ENCODE results near the gene PARD3.

Gene PARD3

GRCh38 chr10:34232481-34232880, 582.6 kb downstream of the PARD3 start:
- Histone ChIP-seq H3K36me3 (ENCODE audit: insufficient read depth, low read length) (no peaks in the 10 kb centered on the region), H3K27ac (ENCODE audit: low read depth, low read length) (no peak overlapping the region), H3K4me1 (ENCODE audit: control insufficient read depth, insufficient read depth, low read length, unreplicated experiment) (no peaks in the 10 kb centered on the region), H3K4me3 (ENCODE audit: low read depth, low read length) (no peak overlapping the region), H2AFZ (ENCODE audit: low read length, unreplicated experiment) (no peak overlapping the region), H3K27me3 (ENCODE audit: insufficient read depth, low read length) (no peaks in the 10 kb centered on the region), H3K79me2 (ENCODE audit: control insufficient read depth, insufficient read depth, low read length, unreplicated experiment) (no peaks in the 10 kb centered on the region)

GRCh38 chr10:34231441-34232180, 583.5 kb downstream of the PARD3 start:
- no peak overlapping the region for H2AFZ ChIP-seq (ENCODE audit: low read length, unreplicated experiment)
- H3K79me2 ChIP-seq (ENCODE audit: control insufficient read depth, insufficient read depth, low read length, unreplicated experiment): no peaks in the 10 kb centered on the region
- no peak overlapping the region for H3K27ac ChIP-seq (ENCODE audit: low read depth, low read length)
- no peak overlapping the region for H3K4me3 ChIP-seq (ENCODE audit: low read depth, low read length)
- H3K36me3 ChIP-seq (ENCODE audit: insufficient read depth, low read length): no peaks in the 10 kb centered on the region
- no peaks in the 10 kb centered on the region for H3K27me3 ChIP-seq (ENCODE audit: insufficient read depth, low read length)
- H3K4me1 ChIP-seq (ENCODE audit: control insufficient read depth, insufficient read depth, low read length, unreplicated experiment): no peaks in the 10 kb centered on the region

GRCh38 chr10:34229917-34230316, 585.2 kb downstream of the PARD3 start:
- no peak overlapping the region for H3K4me3 ChIP-seq (ENCODE audit: low read depth, low read length)
- no peaks in the 10 kb centered on the region for H3K27me3 ChIP-seq (ENCODE audit: insufficient read depth, low read length)
- H3K4me1 ChIP-seq (ENCODE audit: control insufficient read depth, insufficient read depth, low read length, unreplicated experiment): no peaks in the 10 kb centered on the region
- H2AFZ ChIP-seq (ENCODE audit: low read length, unreplicated experiment): no peak overlapping the region
- H3K79me2 ChIP-seq (ENCODE audit: control insufficient read depth, insufficient read depth, low read length, unreplicated experiment): no peaks in the 10 kb centered on the region
- no peak overlapping the region for H3K27ac ChIP-seq (ENCODE audit: low read depth, low read length)
- no peaks in the 10 kb centered on the region for H3K36me3 ChIP-seq (ENCODE audit: insufficient read depth, low read length)

GRCh38 chr10:34228066-34228465, 587.0 kb downstream of the PARD3 start:
- Histone ChIP-seq H3K27ac (ENCODE audit: low read depth, low read length) (no peak overlapping the region), H3K4me3 (ENCODE audit: low read depth, low read length) (no peak overlapping the region), H3K4me1 (ENCODE audit: control insufficient read depth, insufficient read depth, low read length, unreplicated experiment) (no peaks in the 10 kb centered on the region), H3K27me3 (ENCODE audit: insufficient read depth, low read length) (no peaks in the 10 kb centered on the region), H3K79me2 (ENCODE audit: control insufficient read depth, insufficient read depth, low read length, unreplicated experiment) (no peaks in the 10 kb centered on the region), H2AFZ (ENCODE audit: low read length, unreplicated experiment) (no peak overlapping the region), H3K36me3 (ENCODE audit: insufficient read depth, low read length) (no peaks in the 10 kb centered on the region)

GRCh38 chr10:34224639-34225038, 590.5 kb downstream of the PARD3 start:
- H3K4me3 ChIP-seq (ENCODE audit: low read depth, low read length): no peak overlapping the region
- H3K4me1 ChIP-seq (ENCODE audit: control insufficient read depth, insufficient read depth, low read length, unreplicated experiment): no peaks in the 10 kb centered on the region
- H3K27me3 ChIP-seq (ENCODE audit: insufficient read depth, low read length): no peaks in the 10 kb centered on the region
- H3K27ac ChIP-seq (ENCODE audit: low read depth, low read length): no peak overlapping the region
- no peak overlapping the region for H2AFZ ChIP-seq (ENCODE audit: low read length, unreplicated experiment)
- no peaks in the 10 kb centered on the region for H3K79me2 ChIP-seq (ENCODE audit: control insufficient read depth, insufficient read depth, low read length, unreplicated experiment)
- no peaks in the 10 kb centered on the region for H3K36me3 ChIP-seq (ENCODE audit: insufficient read depth, low read length)

GRCh38 chr10:34223658-34224057, 591.4 kb downstream of the PARD3 start:
- Histone ChIP-seq H3K4me1 (ENCODE audit: control insufficient read depth, insufficient read depth, low read length, unreplicated experiment) (no peaks in the 10 kb centered on the region), H3K27me3 (ENCODE audit: insufficient read depth, low read length) (no peaks in the 10 kb centered on the region), H2AFZ (ENCODE audit: low read length, unreplicated experiment) (no peak overlapping the region), H3K4me3 (ENCODE audit: low read depth, low read length) (no peak overlapping the region), H3K27ac (ENCODE audit: low read depth, low read length) (no peak overlapping the region), H3K36me3 (ENCODE audit: insufficient read depth, low read length) (no peaks in the 10 kb centered on the region), H3K79me2 (ENCODE audit: control insufficient read depth, insufficient read depth, low read length, unreplicated experiment) (no peaks in the 10 kb centered on the region)

- Histone ChIP-seq H3K4me1 (ENCODE audit: control insufficient read depth, insufficient read depth, low read length, unreplicated experiment) (no peaks in the 10 kb centered on the region), H3K27me3 (ENCODE audit: insufficient read depth, low read length) (no peaks in the 10 kb centered on the region), H3K36me3 (ENCODE audit: insufficient read depth, low read length) (no peaks in the 10 kb centered on the region), H3K27ac (ENCODE audit: low read depth, low read length) (no peak overlapping the region), H2AFZ (ENCODE audit: low read length, unreplicated experiment) (no peak overlapping the region), H3K79me2 (ENCODE audit: control insufficient read depth, insufficient read depth, low read length, unreplicated experiment) (no peaks in the 10 kb centered on the region), H3K4me3 (ENCODE audit: low read depth, low read length) (no peak overlapping the region)
These were observed 592.7 kb downstream of the PARD3 start for GRCh38 chr10:34222359-34222758.

GRCh38 chr10:34219753-34220548, 595.1 kb downstream of the PARD3 start:
- Histone ChIP-seq H3K4me3 (ENCODE audit: low read depth, low read length) (no peak overlapping the region), H2AFZ (ENCODE audit: low read length, unreplicated experiment) (no peak overlapping the region), H3K27ac (ENCODE audit: low read depth, low read length) (no peak overlapping the region), H3K27me3 (ENCODE audit: insufficient read depth, low read length) (no peaks in the 10 kb centered on the region), H3K36me3 (ENCODE audit: insufficient read depth, low read length) (no peaks in the 10 kb centered on the region), H3K4me1 (ENCODE audit: control insufficient read depth, insufficient read depth, low read length, unreplicated experiment) (no peaks in the 10 kb centered on the region), H3K79me2 (ENCODE audit: control insufficient read depth, insufficient read depth, low read length, unreplicated experiment) (no peaks in the 10 kb centered on the region)

- no peak overlapping the region for H3K27ac ChIP-seq (ENCODE audit: low read depth, low read length)
- H3K4me3 ChIP-seq (ENCODE audit: low read depth, low read length): no peak overlapping the region
- H3K27me3 ChIP-seq (ENCODE audit: insufficient read depth, low read length): no peaks in the 10 kb centered on the region
- no peaks in the 10 kb centered on the region for H3K4me1 ChIP-seq (ENCODE audit: control insufficient read depth, insufficient read depth, low read length, unreplicated experiment)
- H2AFZ ChIP-seq (ENCODE audit: low read length, unreplicated experiment): no peak overlapping the region
- no peaks in the 10 kb centered on the region for H3K79me2 ChIP-seq (ENCODE audit: control insufficient read depth, insufficient read depth, low read length, unreplicated experiment)
- H3K36me3 ChIP-seq (ENCODE audit: insufficient read depth, low read length): no peaks in the 10 kb centered on the region
These were observed 597.6 kb downstream of the PARD3 start for GRCh38 chr10:34217524-34217923.

GRCh38 chr10:34216348-34216945, 598.6 kb downstream of the PARD3 start:
- Histone ChIP-seq H3K4me3 (ENCODE audit: low read depth, low read length) (no peak overlapping the region), H3K27ac (ENCODE audit: low read depth, low read length) (no peak overlapping the region), H2AFZ (ENCODE audit: low read length, unreplicated experiment) (no peak overlapping the region), H3K79me2 (ENCODE audit: control insufficient read depth, insufficient read depth, low read length, unreplicated experiment) (no peaks in the 10 kb centered on the region), H3K4me1 (ENCODE audit: control insufficient read depth, insufficient read depth, low read length, unreplicated experiment) (no peaks in the 10 kb centered on the region), H3K36me3 (ENCODE audit: insufficient read depth, low read length) (no peaks in the 10 kb centered on the region), H3K27me3 (ENCODE audit: insufficient read depth, low read length) (no peaks in the 10 kb centered on the region)
